ENCODE measurements around the gene EIF4E. TPM values are rescaled to one million over a fixed set of nuclear protein-coding genes. Genes with fewer than 3 reads are reported as not detected.
"Not testable (repeated sequence)": the region's sequence is repeated elsewhere in the genome, so short reads cannot be mapped to it uniquely, and the experiment has no call there.

Gene EIF4E
- total RNA-seq, 2 experiments from 2014 or later: 132 to 149 TPM

- ChIA-PET CTCF (no interaction called here), POLR2A (no interaction called here)
- peaks cover 2% of the 10 kb centered on the region for H3K9me3 Mint-ChIP-seq (ENCODE audit: low read depth)
- no peaks in the 10 kb centered on the region for H3K4me1 Mint-ChIP-seq
- no peak for ATAC-seq
- DNase-seq: no peak
- peaks cover 6% of the 10 kb centered on the region for H3K27me3 Mint-ChIP-seq
- no peaks in the 10 kb centered on the region for H3K36me3 Mint-ChIP-seq (ENCODE audit: low read depth)
- H3K4me3 Mint-ChIP-seq: no peak overlapping the region
- intact Hi-C loops (cut with DNase I, micrococcal nuclease): no loop called here
- H3K27ac Mint-ChIP-seq: no peak overlapping the region
Measured at GRCh38 chr4:98955229-98955628, 26.3 kb upstream of the EIF4E start.

GRCh38 chr4:98951710-98952109 lies 22.8 kb upstream of the EIF4E start:
- H3K9me3 Mint-ChIP-seq (ENCODE audit: low read depth): peaks cover 2% of the 10 kb centered on the region
- H3K27me3 Mint-ChIP-seq: peaks cover 6% of the 10 kb centered on the region
- ChIA-PET CTCF (no interaction called here), POLR2A (no interaction called here)
- intact Hi-C loops (cut with DNase I, micrococcal nuclease): no loop called here
- no peaks in the 10 kb centered on the region for H3K36me3 Mint-ChIP-seq (ENCODE audit: low read depth)
- no peak for DNase-seq
- H3K4me3 Mint-ChIP-seq: no peak overlapping the region
- H3K4me1 Mint-ChIP-seq: no peaks in the 10 kb centered on the region
- H3K27ac Mint-ChIP-seq: no peak overlapping the region
- ATAC-seq: no peak

GRCh38 chr4:98950925-98951324 lies 22.0 kb upstream of the EIF4E start:
- CTCF ChIA-PET: no interaction called here
- Mint-ChIP-seq H3K4me3 (no peak overlapping the region), H3K36me3 (ENCODE audit: low read depth) (no peaks in the 10 kb centered on the region), H3K4me1 (no peaks in the 10 kb centered on the region), H3K9me3 (ENCODE audit: low read depth) (peaks cover under 1% of the 10 kb centered on the region), H3K27ac (no peak overlapping the region), H3K27me3 (peaks cover 4% of the 10 kb centered on the region)
- intact Hi-C loops (cut with DNase I, micrococcal nuclease): no loop called here
- POLR2A ChIA-PET: no interaction called here
- DNase-seq (no peak), ATAC-seq (peak; percentile 19)

DNA sequence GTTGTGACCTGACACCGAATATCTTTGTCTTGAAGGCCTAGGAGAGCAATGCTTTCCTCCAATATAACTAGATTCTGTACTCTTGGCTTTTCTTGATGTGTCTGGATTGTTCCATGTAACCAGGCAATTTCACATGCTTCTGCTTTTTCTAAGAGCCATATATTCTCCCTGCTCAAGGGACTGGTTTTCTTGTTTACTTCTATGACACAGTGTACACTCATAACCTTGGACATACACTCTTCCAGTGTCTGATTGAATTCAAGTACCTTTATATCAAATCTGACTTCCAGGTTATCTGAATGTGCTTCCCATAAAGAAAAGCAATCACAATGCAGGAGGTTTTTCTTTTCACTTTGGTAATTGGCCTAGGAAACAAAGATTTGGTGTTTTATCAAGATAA lies 17.4 kb upstream of the EIF4E start:
- ChIA-PET POLR2A (no interaction called here), CTCF (interaction anchor here (0.7 kb wide), 1 partner anchor 49 kb away, joined by 3 read pairs; no protein-coding TSS in a partner anchor)
- intact Hi-C loops (cut with DNase I, micrococcal nuclease): no loop called here
- no peak for DNase-seq
- no peak overlapping the region for H3K27ac Mint-ChIP-seq
- no peaks in the 10 kb centered on the region for H3K27me3 Mint-ChIP-seq
- no peaks in the 10 kb centered on the region for H3K36me3 Mint-ChIP-seq (ENCODE audit: low read depth)
- ATAC-seq: no peak
- no peaks in the 10 kb centered on the region for H3K9me3 Mint-ChIP-seq (ENCODE audit: low read depth)
- no peak overlapping the region for H3K4me3 Mint-ChIP-seq
- H3K4me1 Mint-ChIP-seq: no peaks in the 10 kb centered on the region

GRCh38 chr4:98945297-98945850 lies 16.4 kb upstream of the EIF4E start:
- Mint-ChIP-seq H3K4me3 (no peak overlapping the region), H3K9me3 (ENCODE audit: low read depth) (no peaks in the 10 kb centered on the region), H3K27ac (no peak overlapping the region), H3K27me3 (no peaks in the 10 kb centered on the region), H3K4me1 (no peaks in the 10 kb centered on the region), H3K36me3 (ENCODE audit: low read depth) (no peaks in the 10 kb centered on the region)
- POLR2A ChIA-PET: no interaction called here
- DNase-seq: no peak
- no peak for ATAC-seq
- intact Hi-C loops (cut with DNase I, micrococcal nuclease): no loop called here
- CTCF ChIA-PET: no interaction called here

DNA sequence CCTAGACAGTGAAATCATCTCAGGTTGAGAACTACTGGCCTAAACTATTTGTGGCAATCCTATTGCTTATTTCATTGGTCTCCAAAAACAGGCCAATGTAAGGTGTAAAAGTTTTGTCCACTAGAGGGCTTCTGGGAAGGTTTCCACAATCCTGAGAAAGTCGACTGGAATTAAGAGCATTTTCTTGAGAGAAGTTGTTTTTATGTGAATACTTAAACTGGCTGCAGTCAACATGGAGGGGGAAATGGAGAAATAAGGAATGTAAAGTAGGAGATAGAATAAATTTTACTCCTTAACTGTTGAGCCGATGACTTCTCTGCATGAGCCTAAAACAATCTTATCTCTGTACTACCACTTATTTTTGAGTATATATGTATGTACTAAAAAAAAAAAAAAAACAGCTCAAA lies 11.0 kb upstream of the EIF4E start:
- DNase-seq (no peak), ATAC-seq (peak; percentile 31)
- Mint-ChIP-seq H3K4me1 (peaks cover 24% of the 10 kb centered on the region), H3K27me3 (no peaks in the 10 kb centered on the region), H3K36me3 (ENCODE audit: low read depth) (no peaks in the 10 kb centered on the region), H3K9me3 (ENCODE audit: low read depth) (no peaks in the 10 kb centered on the region), H3K4me3 (no peak overlapping the region), H3K27ac (no peak overlapping the region)
- ChIA-PET CTCF (interaction anchor here (0.5 to 1.1 kb wide), 5 partner anchors 11 to 1180 kb away, joined by 3 to 4 read pairs (median 4); partner anchors contain the start of gene EIF4E), POLR2A (no interaction called here)
- intact Hi-C loops (cut with DNase I, micrococcal nuclease): loop anchor here in 1 of 2 experiments (5.0 kb wide), 1 partner anchor 467 kb away; no protein-coding TSS in a partner anchor

GRCh38 chr4:98939438-98939837 lies 10.5 kb upstream of the EIF4E start:
- Mint-ChIP-seq H3K4me3 (no peak overlapping the region), H3K27me3 (no peaks in the 10 kb centered on the region), H3K9me3 (ENCODE audit: low read depth) (no peaks in the 10 kb centered on the region), H3K4me1 (peaks cover 24% of the 10 kb centered on the region), H3K36me3 (ENCODE audit: low read depth) (no peaks in the 10 kb centered on the region), H3K27ac (peak overlapping the region; percentile 44)
- ChIA-PET CTCF (interaction anchor here (0.5 kb wide), 1 partner anchor 11 kb away, joined by 4 read pairs; the partner anchor contains the start of gene EIF4E), POLR2A (no interaction called here)
- DNase-seq: no peak
- intact Hi-C loops (cut with DNase I, micrococcal nuclease): loop anchor here in 1 of 2 experiments (5.0 kb wide), 1 partner anchor 468 kb away; no protein-coding TSS in a partner anchor
- ATAC-seq: peak; percentile 53

DNA sequence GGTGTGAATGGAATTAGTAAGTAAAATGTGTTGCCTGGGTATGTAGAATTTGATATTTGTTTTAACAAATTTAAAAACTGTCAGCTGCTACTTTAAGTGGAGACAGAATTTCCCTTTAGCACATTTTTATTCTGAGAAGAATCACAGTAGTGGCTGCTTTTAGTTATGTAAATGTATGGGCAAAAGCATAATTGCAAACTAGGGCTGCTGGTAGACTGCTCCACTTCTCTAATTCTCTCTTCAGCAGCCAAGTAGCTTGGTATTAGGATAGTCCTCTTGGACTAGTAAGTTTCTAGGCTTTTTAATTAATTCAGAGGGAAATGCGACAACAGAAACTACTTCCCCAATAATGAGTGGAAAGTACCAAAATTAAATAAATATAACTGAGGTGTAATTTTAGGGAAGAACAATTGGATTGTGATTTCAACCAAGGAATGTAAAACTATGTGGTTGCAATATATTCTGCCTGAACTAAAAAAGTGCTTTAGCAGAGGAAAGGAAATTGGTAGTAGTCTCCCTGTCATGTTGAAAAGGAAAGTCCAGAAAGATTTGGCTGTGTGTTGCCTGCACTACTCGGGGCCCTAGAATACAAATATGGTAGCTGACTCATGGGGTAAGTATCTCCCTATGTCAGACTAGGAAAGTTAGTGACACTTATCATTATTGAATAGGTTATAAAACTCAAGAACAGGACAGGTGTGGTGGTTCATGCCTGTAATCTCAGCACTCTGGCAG lies 9.2 kb upstream of the EIF4E start:
- ATAC-seq (peak; percentile 76), DNase-seq (no peak)
- Mint-ChIP-seq H3K36me3 (ENCODE audit: low read depth) (no peaks in the 10 kb centered on the region), H3K4me3 (no peak overlapping the region), H3K27me3 (no peaks in the 10 kb centered on the region), H3K27ac (peak overlapping the region; percentile 3), H3K9me3 (ENCODE audit: low read depth) (no peaks in the 10 kb centered on the region), H3K4me1 (peaks cover 24% of the 10 kb centered on the region)
- ChIA-PET POLR2A (no interaction called here), CTCF (interaction anchor here (1.8 kb wide), 1 partner anchor 118 kb away, joined by 4 read pairs; no protein-coding TSS in a partner anchor)
- intact Hi-C loops (cut with DNase I, micrococcal nuclease): loop anchor here in 1 of 2 experiments (5.0 kb wide), 1 partner anchor 469 kb away; no protein-coding TSS in a partner anchor

- intact Hi-C loops (cut with DNase I, micrococcal nuclease): loop anchor here in 1 of 2 experiments (5.0 kb wide), 1 partner anchor 472 kb away; no protein-coding TSS in a partner anchor
- H3K27ac Mint-ChIP-seq: no peak overlapping the region
- no peak overlapping the region for H3K4me3 Mint-ChIP-seq
- no peaks in the 10 kb centered on the region for H3K9me3 Mint-ChIP-seq (ENCODE audit: low read depth)
- H3K27me3 Mint-ChIP-seq: no peaks in the 10 kb centered on the region
- H3K4me1 Mint-ChIP-seq: peaks cover 35% of the 10 kb centered on the region
- DNase-seq: no peak
- POLR2A ChIA-PET: no interaction called here
- ATAC-seq: no peak
- CTCF ChIA-PET: no interaction called here
- no peaks in the 10 kb centered on the region for H3K36me3 Mint-ChIP-seq (ENCODE audit: low read depth)
Measured at GRCh38 chr4:98935633-98936032, 6.7 kb upstream of the EIF4E start.

DNA sequence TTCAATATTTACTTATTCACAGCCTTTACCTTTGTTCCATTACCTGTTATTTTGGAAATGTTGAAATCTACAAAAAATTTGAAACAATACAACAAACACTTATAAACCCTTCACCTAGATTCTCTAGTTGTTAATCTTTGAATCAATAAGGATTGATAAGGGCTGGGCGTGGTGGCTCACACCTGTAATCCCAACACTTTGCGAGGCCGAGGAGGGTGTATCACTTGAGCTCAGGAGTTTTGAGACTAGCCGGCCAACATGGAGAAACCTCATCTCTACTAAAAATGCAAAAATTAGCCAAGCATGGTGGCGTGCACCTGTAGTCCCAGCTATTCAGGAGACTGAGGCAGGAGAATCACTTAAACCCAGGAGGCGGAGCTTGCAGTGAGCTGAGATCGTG lies 5.9 kb upstream of the EIF4E start:
- H3K27me3 Mint-ChIP-seq; H3K27ac Mint-ChIP-seq; DNase-seq; H3K4me3 Mint-ChIP-seq; H3K36me3 Mint-ChIP-seq (ENCODE audit: low read depth); POLR2A ChIA-PET; H3K9me3 Mint-ChIP-seq (ENCODE audit: low read depth); ATAC-seq: not testable (repeated sequence)
- CTCF ChIA-PET: interaction anchor here (0.8 kb wide), 1 partner anchor 9 kb away, joined by 4 read pairs; no protein-coding TSS in a partner anchor
- H3K4me1 Mint-ChIP-seq: peaks cover 41% of the 10 kb centered on the region
- intact Hi-C loops (cut with DNase I, micrococcal nuclease): loop anchor here in 1 of 2 experiments (5.0 kb wide), 2 partner anchors 472 to 572 kb away; no protein-coding TSS in a partner anchor

DNA sequence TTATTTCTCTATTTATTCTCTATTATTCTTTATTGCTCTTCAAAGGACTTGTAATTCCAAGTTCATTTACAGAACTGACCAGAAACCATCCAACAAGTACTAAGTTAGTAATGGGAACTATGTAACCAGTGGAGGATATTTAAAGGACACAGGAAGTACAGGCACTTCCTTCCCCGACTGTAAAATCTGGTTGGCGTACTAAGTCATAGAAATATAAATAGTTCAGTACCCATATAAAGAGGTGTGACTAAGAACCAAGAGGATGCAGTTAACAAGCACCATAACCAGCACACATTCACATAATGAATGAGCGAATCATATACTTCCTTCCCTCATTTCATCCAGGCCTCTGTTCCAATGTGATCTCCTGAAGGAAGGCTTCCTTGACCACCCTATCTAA lies 3.6 kb upstream of the EIF4E start:
- peak overlapping the region; percentile 26 for H3K27ac Mint-ChIP-seq
- POLR2A ChIA-PET: no interaction called here
- intact Hi-C loops (cut with DNase I, micrococcal nuclease): loop anchor here in 1 of 2 experiments (5.0 kb wide), 1 partner anchor 575 kb away; no protein-coding TSS in a partner anchor
- no peaks in the 10 kb centered on the region for H3K9me3 Mint-ChIP-seq (ENCODE audit: low read depth)
- no peak overlapping the region for H3K4me3 Mint-ChIP-seq
- no peak for ATAC-seq
- peaks cover 2% of the 10 kb centered on the region for H3K36me3 Mint-ChIP-seq (ENCODE audit: low read depth)
- CTCF ChIA-PET: interaction anchor here (0.6 kb wide), 1 partner anchor 156 kb away, joined by 3 read pairs; the partner anchor contains the start of gene ADH5
- no peaks in the 10 kb centered on the region for H3K27me3 Mint-ChIP-seq
- peaks cover 33% of the 10 kb centered on the region for H3K4me1 Mint-ChIP-seq
- no peak for DNase-seq

Data from activated CD4-positive, alpha-beta T cell treated with anti-CD3 and anti-CD28 coated beads for 36 hours (primary cell).